ENCODE results near the gene ICE2. TPM values are rescaled to one million over a fixed set of nuclear protein-coding genes. Genes with fewer than 3 reads are reported as not detected.

Gene ICE2
- polyA plus RNA-seq, 1 of the 3 experiments (the other 2 are of a cell fraction), result 19.0 TPM

- Histone ChIP-seq H3F3A (replicated peaks; ENCODE audit: insufficient read depth) (peaks cover 17% of the 10 kb centered on the region), H2AFZ (ENCODE audit: low read depth) (no peak overlapping the region), H4K20me1 (ENCODE audit: insufficient read depth) (no peaks in the 10 kb centered on the region), H3K9me2 (no peaks in the 10 kb centered on the region), H3K79me2 (ENCODE audit: insufficient read depth) (no peaks in the 10 kb centered on the region), H3K27ac (ENCODE audit: low read depth in 2 of 2, low read length in 1 of 2) (peak overlapping the region in 1 of 2 experiments; percentile 36; a peak in 2 of 4 replicates), H3K9me3 (no peaks in the 10 kb centered on the region), H3K4me1 (ENCODE audit: control insufficient read depth in 1 of 2, insufficient read depth in 2 of 2, low read depth in 1 of 2, low read length in 1 of 2) (peaks cover 0 to 12% of the 10 kb centered on the region in 2 experiments; a peak in 1 of 4 replicates), H3K9ac (no peak overlapping the region), H3K4me2 (no peak overlapping the region; the same call in 1 of the 2 replicates), H3K36me3 (replicated peaks in 1 of 2; ENCODE audit: control insufficient read depth in 1 of 2, insufficient read depth in 2 of 2, low read length in 1 of 2) (no peaks in the 10 kb centered on the region), H3K4me3 (ENCODE audit: low read depth in 2 of 2, low read length in 1 of 2) (no peak overlapping the region), H3K27me3 (ENCODE audit: insufficient read depth) (no peaks in the 10 kb centered on the region)
- DNase-seq, result no peak
- CTCF ChIA-PET, result interaction anchor here (0.8 to 1.5 kb wide), 2 partner anchors 10 to 53 kb away, joined by 3 to 4 read pairs; no protein-coding TSS in a partner anchor
- 55% methylated on average over 10 of the region's 10 CpGs for WGBS (ENCODE audit: low lambda C conversion rate)
- POLR2A ChIA-PET, result no interaction called here
- TF ChIP-seq FOSL2 (IDR thresholded peaks at IDR 0.05; ENCODE audit: borderline replicate concordance, low read depth) (peak; percentile 77), GATA2 (CRISPR knock-in tag; IDR thresholded peaks at IDR 0.05) (no peak), POLR2AphosphoS5 (IDR thresholded peaks at IDR 0.05; ENCODE audit: low read depth, low read length) (no peak), NRF1 (IDR thresholded peaks at IDR 0.05; ENCODE audit: low read depth, low read length) (no peak), MAX (IDR thresholded peaks at IDR 0.05; ENCODE audit: low read depth) (no peak), RXRA (IDR thresholded peaks at IDR 0.05; ENCODE audit: borderline replicate concordance, low read depth) (no peak), JUND (IDR thresholded peaks at IDR 0.05) (peak; percentile 61; the same call in 1 of the 2 replicates), MEF2A (IDR thresholded peaks at IDR 0.05; ENCODE audit: borderline replicate concordance, low read depth) (no peak), TAF1 (IDR thresholded peaks at IDR 0.05; ENCODE audit: borderline replicate concordance, low read depth, low read length) (no peak), SMC3 (IDR thresholded peaks at IDR 0.05; ENCODE audit: low read depth, low read length) (no peak), TCF12 (IDR thresholded peaks at IDR 0.05) (peak; percentile 65), NFIC (IDR thresholded peaks at IDR 0.05; ENCODE audit: borderline replicate concordance) (0 out of 2 replicates have a peak, but pooled peaks have one; percentile 7), RCOR1 (IDR thresholded peaks at IDR 0.05; ENCODE audit: low read length) (no peak)
- TF ChIP-seq, protein P1, sequence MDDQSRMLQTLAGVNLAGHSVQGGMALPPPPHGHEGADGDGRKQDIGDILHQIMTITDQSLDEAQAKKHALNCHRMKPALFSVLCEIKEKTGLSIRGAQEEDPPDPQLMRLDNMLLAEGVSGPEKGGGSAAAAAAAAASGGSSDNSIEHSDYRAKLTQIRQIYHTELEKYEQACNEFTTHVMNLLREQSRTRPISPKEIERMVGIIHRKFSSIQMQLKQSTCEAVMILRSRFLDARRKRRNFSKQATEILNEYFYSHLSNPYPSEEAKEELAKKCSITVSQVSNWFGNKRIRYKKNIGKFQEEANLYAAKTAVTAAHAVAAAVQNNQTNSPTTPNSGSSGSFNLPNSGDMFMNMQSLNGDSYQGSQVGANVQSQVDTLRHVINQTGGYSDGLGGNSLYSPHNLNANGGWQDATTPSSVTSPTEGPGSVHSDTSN (IDR thresholded peaks at IDR 0.05), result no peak; the same call in 1 of the 2 replicates
- TF ChIP-seq, protein P2, sequence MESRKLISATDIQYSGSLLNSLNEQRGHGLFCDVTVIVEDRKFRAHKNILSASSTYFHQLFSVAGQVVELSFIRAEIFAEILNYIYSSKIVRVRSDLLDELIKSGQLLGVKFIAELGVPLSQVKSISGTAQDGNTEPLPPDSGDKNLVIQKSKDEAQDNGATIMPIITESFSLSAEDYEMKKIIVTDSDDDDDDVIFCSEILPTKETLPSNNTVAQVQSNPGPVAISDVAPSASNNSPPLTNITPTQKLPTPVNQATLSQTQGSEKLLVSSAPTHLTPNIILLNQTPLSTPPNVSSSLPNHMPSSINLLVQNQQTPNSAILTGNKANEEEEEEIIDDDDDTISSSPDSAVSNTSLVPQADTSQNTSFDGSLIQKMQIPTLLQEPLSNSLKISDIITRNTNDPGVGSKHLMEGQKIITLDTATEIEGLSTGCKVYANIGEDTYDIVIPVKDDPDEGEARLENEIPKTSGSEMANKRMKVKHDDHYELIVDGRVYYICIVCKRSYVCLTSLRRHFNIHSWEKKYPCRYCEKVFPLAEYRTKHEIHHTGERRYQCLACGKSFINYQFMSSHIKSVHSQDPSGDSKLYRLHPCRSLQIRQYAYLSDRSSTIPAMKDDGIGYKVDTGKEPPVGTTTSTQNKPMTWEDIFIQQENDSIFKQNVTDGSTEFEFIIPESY (IDR thresholded peaks at IDR 0.05; ENCODE audit: borderline replicate concordance, low read depth), result no peak
- TF ChIP-seq, protein P3, sequence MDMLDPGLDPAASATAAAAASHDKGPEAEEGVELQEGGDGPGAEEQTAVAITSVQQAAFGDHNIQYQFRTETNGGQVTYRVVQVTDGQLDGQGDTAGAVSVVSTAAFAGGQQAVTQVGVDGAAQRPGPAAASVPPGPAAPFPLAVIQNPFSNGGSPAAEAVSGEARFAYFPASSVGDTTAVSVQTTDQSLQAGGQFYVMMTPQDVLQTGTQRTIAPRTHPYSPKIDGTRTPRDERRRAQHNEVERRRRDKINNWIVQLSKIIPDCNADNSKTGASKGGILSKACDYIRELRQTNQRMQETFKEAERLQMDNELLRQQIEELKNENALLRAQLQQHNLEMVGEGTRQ (IDR thresholded peaks at IDR 0.05; ENCODE audit: borderline replicate concordance, low read depth, low read length), result no peak
Measured at GRCh38 chr15:60414016-60414682, 64.8 kb downstream of the ICE2 start.
